HG02943 (cell line): ENCODE results near the gene SIRT2.

Experiments
- ATAC-seq: cut with Tn5 transposase; IDR thresholded peaks from one replicate; pipeline ENCODE4 v1.9.1; 2021; ENCODE audit warnings: mild to moderate bottlenecking, low read depth, moderate library complexity; ENCODE audit not compliant: unreplicated experiment

Gene SIRT2

GRCh38 chr19:38848299-38849146 is 50.9 kb downstream of the SIRT2 start:
- no peak for ATAC-seq

GRCh38 chr19:38846097-38846496 is 53.3 kb downstream of the SIRT2 start:
- no peak for ATAC-seq

- ATAC-seq: no peak
Measured at GRCh38 chr19:38845374-38846024, 53.9 kb downstream of the SIRT2 start.

DNA sequence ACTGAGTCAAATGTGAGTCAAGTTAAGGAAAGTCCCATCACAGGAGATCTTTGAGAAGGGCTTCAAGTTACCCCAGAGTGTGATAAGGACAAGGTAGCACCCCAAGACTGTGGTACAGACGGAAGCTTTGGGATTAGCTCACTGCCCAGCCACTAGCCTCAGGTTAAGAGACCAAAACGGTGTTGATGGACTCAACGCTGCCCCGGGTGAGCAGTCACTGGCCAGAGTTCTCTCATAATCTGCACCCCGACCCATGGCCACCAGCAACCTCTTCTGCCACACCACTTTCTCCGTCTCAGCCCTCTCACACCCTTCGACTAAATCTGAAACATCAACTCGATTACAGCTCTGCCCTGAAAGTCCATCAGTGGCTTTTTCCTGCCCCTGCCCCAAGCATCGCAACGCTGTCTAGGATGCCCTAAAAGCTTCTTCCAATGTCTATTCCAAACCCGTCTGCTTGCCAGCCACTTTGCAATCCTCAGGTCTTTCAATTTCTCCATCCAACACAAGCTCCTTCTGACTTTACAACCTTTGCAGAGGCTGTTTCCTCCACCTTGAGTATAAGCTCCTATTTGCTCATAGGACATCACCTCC is 55.2 kb downstream of the SIRT2 start:
- ATAC-seq: no peak

- no peak for ATAC-seq
Measured at GRCh38 chr19:38843175-38843758, 56.2 kb downstream of the SIRT2 start.

GRCh38 chr19:38842439-38843174 is 56.8 kb downstream of the SIRT2 start:
- ATAC-seq: no peak

GRCh38 chr19:38841787-38842438 is 57.5 kb downstream of the SIRT2 start:
- ATAC-seq: no peak

DNA sequence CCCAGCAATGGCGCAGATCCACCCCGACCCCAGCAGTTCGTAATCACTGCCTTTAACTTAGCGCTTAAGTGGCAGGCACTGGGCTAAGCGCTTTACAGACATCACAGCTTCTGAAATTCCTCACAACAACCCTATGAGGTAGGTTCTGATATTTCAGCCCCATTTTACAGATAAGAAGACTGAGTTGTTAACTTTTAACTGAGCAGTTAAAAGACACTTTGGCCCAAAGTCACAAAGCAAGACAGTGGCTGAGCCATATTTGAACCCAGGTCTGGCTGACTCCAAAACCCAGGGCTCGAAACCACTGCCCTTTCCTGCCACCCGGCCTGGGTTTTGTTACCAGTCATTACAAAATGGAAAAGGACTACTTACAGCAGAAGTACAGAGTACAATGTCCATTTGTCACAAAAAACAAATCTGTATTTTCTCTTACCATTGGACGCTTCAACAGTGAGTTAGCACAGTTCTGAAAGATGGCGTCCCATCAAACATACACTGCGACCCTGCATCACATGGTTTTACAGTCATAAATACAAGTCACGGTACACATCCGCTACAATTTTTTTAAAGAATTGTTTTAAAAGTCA is 58.1 kb downstream of the SIRT2 start:
- ATAC-seq: no peak

GRCh38 chr19:38840583-38840968 is 58.8 kb downstream of the SIRT2 start:
- ATAC-seq: no peak

- ATAC-seq: no peak
Measured at GRCh38 chr19:38839816-38840582, 59.4 kb downstream of the SIRT2 start.

DNA sequence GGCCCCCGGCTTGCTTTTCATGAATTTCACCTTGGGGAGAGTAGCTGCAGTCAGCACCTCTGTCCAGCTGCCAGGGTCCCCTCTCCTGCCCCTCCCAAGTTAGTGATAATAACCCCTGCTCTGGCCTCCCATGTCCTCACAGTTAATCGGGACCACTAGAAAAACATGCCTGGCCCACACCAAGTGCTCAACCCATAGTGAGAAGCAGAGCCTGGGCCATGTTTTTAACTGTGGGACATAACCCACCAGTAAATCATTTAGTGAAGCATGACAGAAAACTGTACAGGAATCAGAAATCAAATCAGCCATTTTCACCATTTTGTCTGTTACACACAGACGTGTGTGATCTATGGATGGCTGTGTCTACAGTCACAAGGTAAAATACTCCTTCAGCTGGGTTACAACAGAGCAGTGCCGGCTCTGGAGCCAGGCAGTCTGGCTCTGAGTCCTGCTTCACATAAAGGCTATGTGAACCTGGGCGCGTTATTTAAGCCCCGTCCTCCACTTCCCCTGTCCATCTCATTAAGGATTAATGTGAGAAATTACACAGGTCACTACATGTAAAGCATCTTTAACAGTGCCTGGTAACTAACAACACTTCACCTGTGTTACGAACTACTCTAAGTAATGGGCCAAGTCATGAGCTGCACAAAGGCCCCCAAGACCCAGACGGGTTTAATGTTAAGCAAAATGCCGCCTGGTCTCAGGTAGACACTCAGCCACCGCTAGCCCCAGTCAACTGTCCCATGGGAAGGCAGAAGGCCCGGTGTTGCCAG is 60.2 kb downstream of the SIRT2 start:
- ATAC-seq: no peak

- no peak for ATAC-seq
Measured at GRCh38 chr19:38838208-38838985, 61.0 kb downstream of the SIRT2 start.

- no peak for ATAC-seq
Measured at GRCh38 chr19:38837656-38838121, 61.7 kb downstream of the SIRT2 start.

GRCh38 chr19:38836983-38837626 is 62.3 kb downstream of the SIRT2 start:
- no peak for ATAC-seq

DNA sequence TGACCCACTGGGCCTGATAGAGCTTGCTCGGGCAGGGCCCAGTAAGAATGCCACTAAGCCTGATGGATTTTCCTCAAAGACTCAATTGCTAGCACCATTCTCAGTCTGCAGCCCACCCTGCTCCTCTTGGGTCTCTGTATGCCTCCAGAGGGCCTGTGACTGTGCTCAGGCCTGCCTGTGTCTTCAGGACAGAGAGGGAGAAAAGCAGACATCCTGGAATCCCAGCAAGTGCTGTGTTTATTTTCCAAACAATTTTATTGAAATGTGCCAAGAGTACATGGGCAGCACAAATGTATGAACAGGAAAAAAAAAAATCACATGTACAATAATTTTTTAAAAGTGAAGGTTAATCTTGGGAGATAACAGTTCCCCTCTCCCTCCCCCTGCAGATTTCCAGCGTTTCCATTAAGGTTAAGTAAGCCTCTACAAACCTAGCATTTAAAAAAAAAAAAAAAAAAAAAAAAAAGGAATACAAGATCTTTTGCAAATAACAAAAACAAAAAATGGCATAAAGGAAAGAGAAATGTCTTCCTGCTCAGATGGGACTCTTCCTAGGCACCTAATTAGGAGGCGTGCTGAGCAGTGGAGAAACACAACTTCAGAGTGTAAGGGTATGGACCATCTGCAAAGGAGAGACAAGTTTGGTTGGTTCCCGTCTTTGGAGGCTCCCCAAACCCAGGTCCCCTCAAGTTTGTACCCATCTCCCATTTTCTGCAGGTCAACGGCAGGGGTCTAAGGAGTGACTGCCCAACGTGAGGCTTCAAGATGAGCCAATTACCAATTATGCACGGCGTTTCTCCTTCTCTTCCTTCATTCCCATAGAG is 63.0 kb downstream of the SIRT2 start:
- no peak for ATAC-seq

- ATAC-seq: no peak
Measured at GRCh38 chr19:38834590-38834989, 64.8 kb downstream of the SIRT2 start.
